ENCODE measurements around the gene SI. TPM values are rescaled to one million over a fixed set of nuclear protein-coding genes. Genes with fewer than 3 reads are reported as not detected.

SI gene
- total RNA-seq, 2 donors from 2014 or later, result not detected

GRCh38 chr3:164929642-164930041 is 148.7 kb downstream of the SI start:
- Mint-ChIP-seq H3K27ac (no peak overlapping the region), H3K36me3 (ENCODE audit: low read depth) (no peaks in the 10 kb centered on the region), H3K9me3 (no peaks in the 10 kb centered on the region), H3K4me1 (no peaks in the 10 kb centered on the region), H3K4me3 (no peak overlapping the region), H3K27me3 (ENCODE audit: insufficient read depth) (no peaks in the 10 kb centered on the region)
- Histone ChIP-seq H3K36me3 (ENCODE audit: control insufficient read depth, insufficient read depth, low read length) (no peaks in the 10 kb centered on the region), H3K27ac (ENCODE audit: low read depth, low read length) (no peak overlapping the region), H3K9ac (ENCODE audit: extremely low read depth, low read length, poor library complexity, severe bottlenecking) (no peak overlapping the region), H3K27me3 (ENCODE audit: control insufficient read depth, insufficient read depth, low read length, poor library complexity, severe bottlenecking) (no peaks in the 10 kb centered on the region), H3K9me3 (ENCODE audit: control insufficient read depth, low read length) (no peaks in the 10 kb centered on the region), H3K4me1 (ENCODE audit: control insufficient read depth, insufficient read depth, low read length) (no peaks in the 10 kb centered on the region), H3K4me3 (ENCODE audit: low read length) (no peak overlapping the region)
- DNase-seq, result no peak
- 98 to 100% methylated on average over 1 to 2 of the region's 2 CpGs for WGBS, 2 experiments (ENCODE audit: insufficient coverage in 1 of 2, insufficient read length in 1 of 2)
- no peak for TF ChIP-seq CTCF (conservative IDR thresholded peaks at IDR 0.05)

Other genes starting within 250 kb of the SI start
- under 1 TPM in 1 of 2 donors, not detected in 1; 0.64 TPM for gene SLITRK3, start 117.9 kb upstream of the SI start, total RNA-seq